HG03039 (cell line): ENCODE measurements around the gene TCL1B.
A peak's percentile ranks its signal among the peaks of the same experiment; 100 is the strongest.
"Not testable (repeated sequence)": the region's sequence is repeated elsewhere in the genome, so short reads cannot be mapped to it uniquely, and the experiment has no call there.

ENCODE experiments used
- ATAC-seq: cut with Tn5 transposase; IDR thresholded peaks from one replicate; pipeline ENCODE4 v1.9.1; 2021; ENCODE audit warnings: mild to moderate bottlenecking, moderate library complexity; ENCODE audit not compliant: unreplicated experiment

Gene TCL1B

GRCh38 chr14:95700221-95700976 lies 14.2 kb downstream of the TCL1B start:
- no peak for ATAC-seq

- ATAC-seq = no peak
Measured at GRCh38 chr14:95701846-95702221, 15.6 kb downstream of the TCL1B start.

GRCh38 chr14:95703341-95703740 lies 17.1 kb downstream of the TCL1B start:
- no peak for ATAC-seq

- no peak for ATAC-seq
Measured at GRCh38 chr14:95703805-95704204, 17.6 kb downstream of the TCL1B start.

- no peak for ATAC-seq
Measured at GRCh38 chr14:95705518-95705917, 19.3 kb downstream of the TCL1B start.

GRCh38 chr14:95707327-95707726 lies 21.1 kb downstream of the TCL1B start:
- no peak for ATAC-seq

- no peak for ATAC-seq
Measured at GRCh38 chr14:95710106-95710505, 23.9 kb downstream of the TCL1B start.

GRCh38 chr14:95711476-95712176 lies 25.4 kb downstream of the TCL1B start:
- no peak for ATAC-seq

GRCh38 chr14:95712398-95712797 lies 26.2 kb downstream of the TCL1B start:
- ATAC-seq = no peak

GRCh38 chr14:95713596-95714371 lies 27.6 kb downstream of the TCL1B start, which contains the start of gene TCL1A:
Gene TCL1A (minus strand): TSS chr14:95714125. CDS start chr14:95714066, 59 bp downstream.
- peak; percentile 84 for ATAC-seq

- no peak for ATAC-seq
Measured at GRCh38 chr14:95722525-95723190, 36.4 kb downstream of the TCL1B start.

- peak; percentile 64 for ATAC-seq
Measured at GRCh38 chr14:95725685-95726336, 39.6 kb downstream of the TCL1B start.

- no peak for ATAC-seq
Measured at GRCh38 chr14:95727056-95727700, 41.0 kb downstream of the TCL1B start.

GRCh38 chr14:95729402-95730028 lies 43.3 kb downstream of the TCL1B start:
- ATAC-seq = not testable (repeated sequence)

- ATAC-seq = no peak
Measured at GRCh38 chr14:95730126-95730525, 43.9 kb downstream of the TCL1B start.

- ATAC-seq = no peak
Measured at GRCh38 chr14:95733212-95733611, 47.0 kb downstream of the TCL1B start.

GRCh38 chr14:95739356-95739755 lies 53.1 kb downstream of the TCL1B start:
- ATAC-seq = no peak

- no peak for ATAC-seq
Measured at GRCh38 chr14:95741038-95741490, 54.8 kb downstream of the TCL1B start.

- no peak for ATAC-seq
Measured at GRCh38 chr14:95741781-95742180, 55.6 kb downstream of the TCL1B start.
